Heart left ventricle (tissue), 13 donors: Measurements from ENCODE around the gene AIFM1.

ENCODE experiments used
- POLR2A ChIP-seq, 2 donors: fragments of 450-650 bp; IDR thresholded peaks; one replicate each; pipeline ENCODE4 v1.6.1; 2017; ENCODE audit warnings: antibody characterized with exemption in 2 of 2, mild to moderate bottlenecking in 2 of 2, moderate library complexity in 2 of 2
- TF ChIP-seq, protein P1 (sequence below), 12 donors: fragments of 200-600 bp; sonication (generic) in 4 of 12; IDR thresholded peaks; one replicate each; pipeline versions ENCODE4 v1.5.0 to v1.8.0; 2018 to 2022; ENCODE audit warnings: antibody characterized with exemption in 12 of 12, mild to moderate bottlenecking in 5 of 12
- donor health status: ischemic (EF 13 %, LVEDD 7.1; RV severe dilation, severe dysfunction).
- donor health status: DM: no; HTN: yes; CAD: no.
- donor health status: DM: no; HTN: no; CAD: no.
- donor health status: ischemic (EF 25% LVEDD 6.9; RV normal size, moderate dysfunction).
- donor health status: ischemic (EF 25% LVEDD 5.7; RV mildly dilated, moderate dysfunction).
- donor health status: ischemic (EF 35%, LVEDD 5.7; RV mildly dilated, moderate dysfunction).
- donor health status: nonischemic (EF 11% LVEDD 7.7; RV severe dilation, severe dysfunction).
- donor health status: DM: yes; HTN: yes; CAD: no.
- donor health status: PGD.
- donor health status: ischemic (EF 29% LVEDD 5.4; RV normal size, mild dysfunction).
- donor health status: nonischemic (EF 23%, LVEDD 6.1; RV moderate dilation, normal function).

GRCh38 chrX:130114141-130114588 is 51.5 kb downstream of the AIFM1 start:
- no peak for TF ChIP-seq POLR2A (IDR thresholded peaks at IDR 0.05)
- TF ChIP-seq, protein P1, sequence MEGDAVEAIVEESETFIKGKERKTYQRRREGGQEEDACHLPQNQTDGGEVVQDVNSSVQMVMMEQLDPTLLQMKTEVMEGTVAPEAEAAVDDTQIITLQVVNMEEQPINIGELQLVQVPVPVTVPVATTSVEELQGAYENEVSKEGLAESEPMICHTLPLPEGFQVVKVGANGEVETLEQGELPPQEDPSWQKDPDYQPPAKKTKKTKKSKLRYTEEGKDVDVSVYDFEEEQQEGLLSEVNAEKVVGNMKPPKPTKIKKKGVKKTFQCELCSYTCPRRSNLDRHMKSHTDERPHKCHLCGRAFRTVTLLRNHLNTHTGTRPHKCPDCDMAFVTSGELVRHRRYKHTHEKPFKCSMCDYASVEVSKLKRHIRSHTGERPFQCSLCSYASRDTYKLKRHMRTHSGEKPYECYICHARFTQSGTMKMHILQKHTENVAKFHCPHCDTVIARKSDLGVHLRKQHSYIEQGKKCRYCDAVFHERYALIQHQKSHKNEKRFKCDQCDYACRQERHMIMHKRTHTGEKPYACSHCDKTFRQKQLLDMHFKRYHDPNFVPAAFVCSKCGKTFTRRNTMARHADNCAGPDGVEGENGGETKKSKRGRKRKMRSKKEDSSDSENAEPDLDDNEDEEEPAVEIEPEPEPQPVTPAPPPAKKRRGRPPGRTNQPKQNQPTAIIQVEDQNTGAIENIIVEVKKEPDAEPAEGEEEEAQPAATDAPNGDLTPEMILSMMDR (IDR thresholded peaks at IDR 0.05): no peak
